HG03342 (cell line): ENCODE data around the gene STMN3.
"Not testable (repeated sequence)": the region's sequence is repeated elsewhere in the genome, so short reads cannot be mapped to it uniquely, and the experiment has no call there.

Source experiments
- ATAC-seq: cut with Tn5 transposase; IDR thresholded peaks from one replicate; pipeline ENCODE4 v1.9.1; 2021; ENCODE audit warnings: mild to moderate bottlenecking, moderate library complexity; ENCODE audit not compliant: unreplicated experiment

The STMN3 gene

DNA sequence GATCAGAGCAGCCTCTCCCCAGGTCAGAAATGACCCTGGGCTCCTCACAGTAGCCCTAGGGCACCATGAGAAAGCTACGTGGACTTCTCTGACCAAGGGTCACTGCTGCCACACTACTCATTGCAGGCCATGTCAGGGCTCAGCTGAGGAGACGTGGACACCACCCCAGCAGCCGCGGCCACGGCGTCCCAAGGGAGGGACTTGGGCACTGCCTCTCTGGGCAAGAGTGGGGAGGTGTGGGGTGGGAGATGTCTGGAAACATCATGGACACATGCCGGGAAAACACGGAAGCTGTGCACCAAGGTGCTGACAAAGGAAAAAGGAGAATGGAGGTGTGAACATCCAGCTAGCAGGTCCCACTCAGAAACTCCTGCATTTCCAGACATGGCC lies 35.4 kb downstream of the STMN3 start:
- ATAC-seq = no peak

GRCh38 chr20:63617092-63617875 lies 35.9 kb downstream of the STMN3 start:
- ATAC-seq = no peak

DNA sequence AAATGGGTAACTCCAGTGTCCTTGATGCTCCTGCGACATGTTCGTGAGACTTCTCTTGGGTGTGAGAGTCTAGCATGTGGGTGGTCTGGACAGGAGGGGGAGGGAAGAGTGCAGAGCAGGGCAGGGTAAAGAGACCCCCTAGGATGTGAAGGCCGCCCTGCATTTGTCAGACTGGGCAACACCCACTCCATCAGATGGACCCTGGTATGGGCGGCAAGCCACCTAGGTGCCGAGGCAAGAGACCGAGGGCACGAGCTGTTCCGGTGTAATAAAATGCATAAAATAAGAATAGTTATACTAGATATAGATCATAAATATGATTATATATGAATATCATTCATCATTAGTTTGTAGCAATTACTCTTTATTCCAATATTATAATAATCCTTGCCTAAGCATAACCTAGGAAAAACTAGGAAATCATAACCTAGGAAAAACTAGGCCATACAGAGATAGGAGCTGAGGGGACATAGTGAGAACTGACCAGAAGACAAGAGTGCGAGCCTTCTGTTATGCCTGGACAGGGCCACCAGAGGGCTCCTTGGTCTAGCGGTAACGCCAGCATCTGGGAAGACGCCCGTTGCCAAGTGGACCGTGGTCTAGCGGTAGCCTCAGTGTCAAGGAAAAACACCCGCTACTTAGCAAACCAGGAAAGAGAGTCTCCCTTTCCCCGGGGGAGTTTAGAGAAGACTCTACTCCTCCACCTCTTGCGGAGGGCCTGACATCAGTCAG lies 39.2 kb downstream of the STMN3 start:
- not testable (repeated sequence) for ATAC-seq

DNA sequence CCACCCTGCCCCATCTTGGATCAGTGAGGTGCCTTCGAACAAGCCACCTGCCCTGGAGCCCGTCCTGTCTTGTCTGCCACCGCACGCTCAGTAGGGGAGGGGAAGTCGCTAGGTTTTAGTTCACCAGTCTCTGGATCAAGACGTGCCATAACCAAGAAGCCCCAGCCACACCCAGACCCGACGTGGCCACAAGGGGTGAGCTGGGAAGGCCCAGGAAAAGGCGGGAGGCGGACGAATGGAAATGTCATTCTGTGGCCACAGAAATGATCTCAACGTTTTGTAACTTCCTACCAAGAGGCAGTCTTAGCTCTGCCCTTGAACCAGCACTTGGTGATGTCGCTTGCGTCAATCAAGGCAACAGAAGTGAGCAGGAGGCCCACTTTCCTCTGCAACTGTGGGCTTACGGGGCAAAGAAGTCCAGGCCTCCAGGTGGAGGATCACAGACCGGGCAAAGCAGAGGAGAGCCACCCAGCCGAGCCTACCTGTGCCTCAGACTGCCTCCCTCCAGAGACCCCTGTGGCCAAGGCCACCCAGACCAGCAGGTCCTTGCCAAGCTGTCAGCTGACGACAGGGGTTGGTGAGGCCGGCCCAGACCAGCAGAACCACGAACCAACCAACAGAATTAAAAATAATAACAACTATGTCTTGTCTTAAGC lies 40.8 kb downstream of the STMN3 start:
- no peak for ATAC-seq

GRCh38 chr20:63611646-63612045 lies 41.6 kb downstream of the STMN3 start:
- ATAC-seq = no peak

GRCh38 chr20:63610581-63611435 lies 42.4 kb downstream of the STMN3 start:
- no peak for ATAC-seq

GRCh38 chr20:63606686-63607085 lies 46.5 kb downstream of the STMN3 start:
- no peak for ATAC-seq

DNA sequence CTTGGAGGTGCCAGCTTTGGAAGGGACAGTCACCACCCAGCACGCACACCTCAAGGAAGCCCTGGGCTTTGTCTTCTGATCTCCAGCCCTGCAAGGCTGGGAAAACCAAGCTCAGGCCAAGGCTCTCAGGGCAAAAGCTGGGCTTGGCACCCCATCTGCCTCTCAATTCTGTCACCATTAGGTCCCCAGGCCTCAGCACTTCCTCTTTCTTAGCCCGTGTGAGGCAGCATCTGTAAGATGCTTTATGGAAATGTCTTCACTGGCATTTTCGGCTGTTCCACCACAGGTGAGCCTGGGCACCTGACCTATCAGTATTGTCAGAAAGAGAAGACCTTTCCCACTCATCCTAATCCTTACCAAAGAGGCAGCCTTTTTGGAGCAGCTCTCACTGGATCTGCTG lies 50.9 kb downstream of the STMN3 start:
- ATAC-seq = no peak

DNA sequence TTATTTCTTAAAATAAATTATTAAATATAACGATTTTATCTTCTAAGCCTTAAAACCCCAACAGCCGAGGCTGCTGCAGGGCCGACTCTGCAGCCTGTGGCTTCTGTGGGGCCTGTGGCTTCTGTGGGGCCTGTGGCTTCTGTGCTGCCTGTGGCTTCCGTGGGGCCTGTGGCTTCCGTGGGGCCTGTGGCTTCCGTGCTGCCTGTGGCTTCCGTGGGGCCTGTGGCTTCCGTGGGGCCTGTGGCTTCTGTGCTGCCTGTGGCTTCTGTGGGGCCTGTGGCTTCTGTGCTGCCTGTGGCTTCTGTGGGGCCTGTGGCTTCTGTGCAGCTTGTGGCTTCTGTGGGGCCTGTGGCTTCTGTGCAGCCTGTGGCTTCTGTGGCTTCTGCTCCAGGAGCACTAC lies 51.5 kb downstream of the STMN3 start:
- ATAC-seq = not testable (repeated sequence)

GRCh38 chr20:63599396-63600050 lies 53.7 kb downstream of the STMN3 start:
- ATAC-seq = no peak

- ATAC-seq = no peak
Measured at GRCh38 chr20:63598479-63599395, 54.5 kb downstream of the STMN3 start.

GRCh38 chr20:63597651-63598478 lies 55.4 kb downstream of the STMN3 start:
- ATAC-seq = no peak

DNA sequence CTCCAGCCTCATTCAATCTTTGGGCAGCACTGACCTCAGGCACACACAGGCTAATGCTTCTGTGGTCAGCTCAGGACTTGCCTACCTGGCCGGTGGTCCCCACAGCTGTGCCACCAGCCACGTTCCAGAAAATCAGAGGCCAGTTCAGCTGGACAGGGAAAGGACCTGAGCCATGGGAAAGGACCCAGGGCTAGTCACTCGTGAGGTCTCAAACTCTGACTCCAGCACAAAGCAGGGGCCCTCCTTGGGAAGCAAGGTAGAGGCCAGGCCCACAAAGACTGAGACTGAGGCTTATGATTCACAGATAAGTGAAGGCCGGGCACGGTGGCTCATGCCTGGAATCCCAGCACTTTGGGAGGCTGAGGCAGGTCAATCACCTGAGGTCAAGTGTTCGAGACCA lies 56.8 kb downstream of the STMN3 start:
- no peak for ATAC-seq

- ATAC-seq = no peak
Measured at GRCh38 chr20:63595416-63596127, 57.7 kb downstream of the STMN3 start.

DNA sequence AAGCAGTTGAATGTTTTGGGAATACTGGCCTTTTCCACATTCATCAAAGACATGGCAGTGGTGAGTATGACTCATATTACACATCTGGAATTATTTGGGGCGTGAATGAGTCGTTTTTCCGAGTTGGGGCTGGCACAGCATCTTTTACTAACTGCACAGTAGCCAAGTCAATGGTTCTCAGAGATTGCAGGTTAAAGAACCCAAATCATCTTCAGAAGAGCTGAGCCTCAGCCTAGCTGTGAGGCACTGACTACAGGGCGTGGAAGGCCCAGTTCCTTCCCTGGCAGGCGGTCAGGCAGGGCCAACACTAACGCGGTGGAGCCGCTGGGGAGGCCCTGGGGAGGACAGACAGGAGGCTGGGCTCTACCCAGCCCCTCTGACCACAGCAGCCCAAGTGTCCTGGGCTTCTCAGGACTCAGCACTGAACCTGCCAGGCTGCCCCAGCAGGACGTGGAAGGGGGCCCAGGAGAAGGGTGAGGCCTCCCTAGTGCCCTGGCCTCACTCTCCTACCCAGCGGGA lies 59.1 kb downstream of the STMN3 start:
- ATAC-seq = no peak

GRCh38 chr20:63592661-63593060 lies 60.6 kb downstream of the STMN3 start:
- ATAC-seq = no peak

GRCh38 chr20:63591786-63592355 lies 61.4 kb downstream of the STMN3 start:
- ATAC-seq = no peak
